PC-9 (cell line): ENCODE data around the gene C16orf82. TPM values are rescaled to one million over a fixed set of nuclear protein-coding genes. Genes with fewer than 3 reads are reported as not detected.

Experiments
- BruUV-seq: library from RNA; stranded (reverse); fragments of 400-500 nt; replicated peaks from 2 replicates; lab custom pipeline; 2021; lab: Mats Ljungman, UMichigan
- CTCF ChIA-PET: fragments of 300-600 bp; sonication (Branson Sonifier 250); formaldehyde crosslinking; loops from one replicate; lab custom pipeline; 2022; ENCODE audit warnings: antibody characterized with exemption; lab: Charles Lee
- POLR2A ChIA-PET: fragments of 300-600 bp; sonication (Branson Sonifier 250); formaldehyde crosslinking; loops from one replicate; lab custom pipeline; 2022; ENCODE audit warnings: antibody characterized with exemption; ENCODE audit not compliant: unreplicated experiment; lab: Charles Lee
- DNase-seq, 2 experiments: peaks; one replicate each; pipeline versions ENCODE4 v3.0.0 to v3.0.0-alpha.2; 2015 to 2022; ENCODE audit warnings: mixed read lengths in 1 of 2
- H2AFZ ChIP-seq: fragments of 200-600 bp; sonication (generic); 2 replicates; pipeline ENCODE4 v1.8.1; 2017; ENCODE audit warnings: antibody characterized with exemption
- H3F3A ChIP-seq: fragments of 200-600 bp; sonication (generic); 2 replicates; pipeline ENCODE4 v1.8.1; 2017; ENCODE audit warnings: antibody characterized with exemption, mild to moderate bottlenecking, low read depth; ENCODE audit not compliant: insufficient read depth
- H3K27ac ChIP-seq: fragments of 200-600 bp; sonication (generic); 2 replicates; pipeline ENCODE4 v1.6.1; 2016; ENCODE audit warnings: mixed run types
- H3K27me3 ChIP-seq: fragments of 200-600 bp; sonication (generic); 2 replicates; pipeline ENCODE4 v1.6.1; 2016; ENCODE audit warnings: low read depth, mixed run types; ENCODE audit not compliant: insufficient read depth
- H3K36me3 ChIP-seq: fragments of 200-600 bp; sonication (generic); 2 replicates; pipeline ENCODE4 v1.6.1; 2016; ENCODE audit warnings: low read depth, mixed run types
- H3K4me1 ChIP-seq: fragments of 200-600 bp; sonication (generic); replicated peaks from 2 replicates; pipeline ENCODE4 v1.6.1; 2016; ENCODE audit warnings: mixed run types; ENCODE audit not compliant: insufficient read depth
- H3K4me2 ChIP-seq: fragments of 200-600 bp; sonication (generic); 2 replicates; pipeline ENCODE4 v1.6.1; 2017; ENCODE audit warnings: mixed run types
- H3K4me3 ChIP-seq: fragments of 200-600 bp; sonication (generic); 2 replicates; pipeline ENCODE4 v1.6.1; 2016; ENCODE audit warnings: mixed run types
- H3K79me2 ChIP-seq: fragments of 200-600 bp; sonication (generic); 2 replicates; pipeline ENCODE4 v1.6.1; 2017; ENCODE audit warnings: low read depth, mixed run types
- H3K9me2 ChIP-seq: fragments of 200-600 bp; sonication (generic); 2 replicates; pipeline ENCODE4 v1.8.1; 2017; ENCODE audit warnings: mild to moderate bottlenecking; ENCODE audit not compliant: insufficient read depth
- H3K9me3 ChIP-seq: fragments of 200-600 bp; sonication (generic); 2 replicates; pipeline ENCODE4 v1.8.1; 2016; ENCODE audit warnings: low read depth; ENCODE audit not compliant: insufficient read depth
- H4K20me1 ChIP-seq: fragments of 200-600 bp; sonication (generic); 2 replicates; pipeline ENCODE4 v1.8.1; 2017; ENCODE audit not compliant: insufficient read depth
- CTCF ChIP-seq: fragments of 200-600 bp; sonication (generic); conservative IDR thresholded peaks from 2 replicates; pipeline ENCODE4 v1.6.1; 2017; ENCODE audit warnings: mixed run types, antibody characterized with exemption, mild to moderate bottlenecking, moderate library complexity
- EZH2 ChIP-seq: fragments of 200-600 bp; sonication (generic); IDR thresholded peaks from 2 replicates; pipeline ENCODE4 v1.8.0; 2017; ENCODE audit warnings: antibody characterized with exemption, low read depth
- intact Hi-C: fragments of 100-400 bp; cut with micrococcal nuclease; formaldehyde crosslinking; loops from one replicate; pipeline ENCODE4 v1.10.0; 2022; ENCODE audit not compliant: unreplicated experiment
- total RNA-seq: library from RNA; stranded (reverse); gene quantifications from 2 replicates; pipeline ENCODE4 v1.2.3, GENCODE V29; 2021

Gene C16orf82
- total RNA-seq, 1 experiment from 2014 or later = not detected

- Histone ChIP-seq H3K27me3 (peaks cover 78% of the 10 kb centered on the region), H4K20me1 (no peaks in the 10 kb centered on the region), H3K4me1 (no peaks in the 10 kb centered on the region), H3F3A (no peaks in the 10 kb centered on the region), H3K4me2 (no peak overlapping the region), H3K4me3 (no peak overlapping the region), H3K9me2 (no peaks in the 10 kb centered on the region), H3K9me3 (no peaks in the 10 kb centered on the region), H3K27ac (no peak overlapping the region), H3K79me2 (no peaks in the 10 kb centered on the region), H2AFZ (no peak overlapping the region), H3K36me3 (no peaks in the 10 kb centered on the region)
- ChIA-PET POLR2A (interaction anchor here (0.6 kb wide), 2 partner anchors 70 to 250 kb away, joined by 3 to 4 read pairs; no protein-coding TSS in a partner anchor), CTCF (no interaction called here)
- no TSS peak for BruUV-seq
- intact Hi-C loops = no loop called here
- TF ChIP-seq EZH2 (no peak), CTCF (no peak)
- no peak for DNase-seq
Measured at GRCh38 chr16:27111486-27111885, 44.8 kb downstream of the C16orf82 start.

GRCh38 chr16:27112093-27112811 is 45.5 kb downstream of the C16orf82 start:
- Histone ChIP-seq H3K79me2 (no peaks in the 10 kb centered on the region), H3K4me1 (no peaks in the 10 kb centered on the region), H4K20me1 (no peaks in the 10 kb centered on the region), H3K4me2 (no peak overlapping the region), H3K9me2 (no peaks in the 10 kb centered on the region), H2AFZ (no peak overlapping the region), H3K36me3 (no peaks in the 10 kb centered on the region), H3K27me3 (peaks cover 78% of the 10 kb centered on the region), H3K9me3 (no peaks in the 10 kb centered on the region), H3F3A (no peaks in the 10 kb centered on the region), H3K27ac (no peak overlapping the region), H3K4me3 (no peak overlapping the region)
- intact Hi-C loops = no loop called here
- no peak for DNase-seq
- BruUV-seq = no TSS peak
- TF ChIP-seq CTCF (no peak), EZH2 (no peak)
- CTCF ChIA-PET = no interaction called here
- POLR2A ChIA-PET = no interaction called here

- Histone ChIP-seq H3K9me3 (no peaks in the 10 kb centered on the region), H3K36me3 (no peaks in the 10 kb centered on the region), H3K27ac (no peak overlapping the region), H2AFZ (no peak overlapping the region), H4K20me1 (no peaks in the 10 kb centered on the region), H3K4me3 (no peak overlapping the region), H3K27me3 (peaks cover 78% of the 10 kb centered on the region), H3K79me2 (no peaks in the 10 kb centered on the region), H3F3A (no peaks in the 10 kb centered on the region), H3K4me2 (no peak overlapping the region), H3K4me1 (no peaks in the 10 kb centered on the region), H3K9me2 (no peaks in the 10 kb centered on the region)
- ChIA-PET POLR2A (no interaction called here), CTCF (no interaction called here)
- intact Hi-C loops = no loop called here
- TF ChIP-seq EZH2 (no peak), CTCF (no peak)
- no TSS peak for BruUV-seq
- DNase-seq = no peak
Measured at GRCh38 chr16:27113341-27113841, 46.7 kb downstream of the C16orf82 start.
